Activated T-helper 17 cell treated with anti-CD3 and anti-CD28 coated beads, Interleukin-2, amount 50 U/mL, for 72 hours (primary cell): ENCODE measurements around the gene ASTN2. TPM values are rescaled to one million over a fixed set of nuclear protein-coding genes. Genes with fewer than 3 reads are reported as not detected.
A peak's percentile ranks its signal among the peaks of the same experiment; 100 is the strongest.

ENCODE experiments used
- ATAC-seq: fragments of 150-1000 bp; cut with Tn5 transposase; replicated peaks from 2 replicates; pipeline ENCODE4 v1.10.0; 2021; ENCODE audit warnings: mild to moderate bottlenecking, moderate library complexity
- H3K27ac Mint-ChIP-seq: one replicate; pipeline ENCODE4 v1.8.0; 2022; ENCODE audit warnings: mixed read lengths
- H3K27me3 Mint-ChIP-seq: one replicate; pipeline ENCODE4 v1.8.0; 2022; ENCODE audit warnings: mixed read lengths
- H3K36me3 Mint-ChIP-seq: one replicate; pipeline ENCODE4 v1.8.0; 2022; ENCODE audit warnings: low read depth, mild to moderate bottlenecking, mixed read lengths
- H3K4me1 Mint-ChIP-seq: one replicate; pipeline ENCODE4 v1.8.0; 2022; ENCODE audit warnings: mixed read lengths
- H3K4me3 Mint-ChIP-seq: one replicate; pipeline ENCODE4 v1.8.0; 2022; ENCODE audit warnings: mild to moderate bottlenecking, mixed read lengths
- H3K9me3 Mint-ChIP-seq: one replicate; pipeline ENCODE4 v1.8.0; 2022; ENCODE audit warnings: mixed read lengths
- total RNA-seq, 2 donors: library from RNA; stranded (reverse); gene quantifications; one replicate each; pipeline ENCODE4 v1.2.3, GENCODE V29; 2022

The ASTN2 gene
- total RNA-seq, 2 donors from 2014 or later, result 3.3 to 5.4 TPM

GRCh38 chr9:116686693-116687073, 728.2 kb downstream of the ASTN2 start:
- no peaks in the 10 kb centered on the region for H3K36me3 Mint-ChIP-seq
- H3K4me1 Mint-ChIP-seq, result peaks cover 28% of the 10 kb centered on the region
- ATAC-seq, result peak; percentile 44
- H3K9me3 Mint-ChIP-seq, result no peaks in the 10 kb centered on the region
- H3K27me3 Mint-ChIP-seq, result no peaks in the 10 kb centered on the region
- H3K4me3 Mint-ChIP-seq, result peak overlapping the region; percentile 90
- H3K27ac Mint-ChIP-seq, result peak overlapping the region; percentile 92

GRCh38 chr9:116686135-116686534, 728.7 kb downstream of the ASTN2 start:
- peak overlapping the region; percentile 92 for H3K27ac Mint-ChIP-seq
- H3K36me3 Mint-ChIP-seq, result no peaks in the 10 kb centered on the region
- no peaks in the 10 kb centered on the region for H3K27me3 Mint-ChIP-seq
- ATAC-seq, result no peak
- peaks cover 23% of the 10 kb centered on the region for H3K4me1 Mint-ChIP-seq
- no peaks in the 10 kb centered on the region for H3K9me3 Mint-ChIP-seq
- peak overlapping the region; percentile 90 for H3K4me3 Mint-ChIP-seq

DNA sequence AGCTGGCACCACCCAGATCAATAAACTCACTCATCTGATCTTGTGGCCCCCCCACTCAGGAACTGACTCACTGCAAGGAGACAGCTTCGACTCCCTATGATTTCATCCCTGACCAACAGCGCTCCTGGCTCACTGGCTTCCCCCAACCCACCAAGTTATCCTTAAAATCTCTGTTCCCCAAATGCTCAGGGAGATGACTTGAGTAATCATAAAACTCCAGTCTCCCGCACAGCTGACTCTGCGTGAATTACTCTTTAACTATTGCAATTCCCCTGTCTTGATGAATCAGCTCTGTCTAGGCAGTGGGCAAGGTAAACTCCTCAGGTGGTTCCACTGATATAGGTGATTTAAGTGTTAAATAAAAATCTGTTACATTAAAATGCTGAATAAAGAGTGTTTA, 729.7 kb downstream of the ASTN2 start:
- H3K4me3 Mint-ChIP-seq, result no peak overlapping the region
- H3K4me1 Mint-ChIP-seq, result peaks cover 21% of the 10 kb centered on the region
- H3K36me3 Mint-ChIP-seq, result no peaks in the 10 kb centered on the region
- no peaks in the 10 kb centered on the region for H3K27me3 Mint-ChIP-seq
- no peak for ATAC-seq
- H3K9me3 Mint-ChIP-seq, result no peaks in the 10 kb centered on the region
- no peak overlapping the region for H3K27ac Mint-ChIP-seq

- no peaks in the 10 kb centered on the region for H3K9me3 Mint-ChIP-seq
- no peaks in the 10 kb centered on the region for H3K36me3 Mint-ChIP-seq
- no peak overlapping the region for H3K4me3 Mint-ChIP-seq
- no peak for ATAC-seq
- no peaks in the 10 kb centered on the region for H3K27me3 Mint-ChIP-seq
- H3K4me1 Mint-ChIP-seq, result peaks cover 12% of the 10 kb centered on the region
- H3K27ac Mint-ChIP-seq, result no peak overlapping the region
Measured at GRCh38 chr9:116683535-116683934, 731.3 kb downstream of the ASTN2 start.

- Mint-ChIP-seq H3K4me3 (no peak overlapping the region), H3K9me3 (no peaks in the 10 kb centered on the region), H3K27me3 (no peaks in the 10 kb centered on the region), H3K4me1 (no peaks in the 10 kb centered on the region), H3K36me3 (no peaks in the 10 kb centered on the region), H3K27ac (no peak overlapping the region)
- ATAC-seq, result no peak
Measured at GRCh38 chr9:116674210-116674980, 740.5 kb downstream of the ASTN2 start.

DNA sequence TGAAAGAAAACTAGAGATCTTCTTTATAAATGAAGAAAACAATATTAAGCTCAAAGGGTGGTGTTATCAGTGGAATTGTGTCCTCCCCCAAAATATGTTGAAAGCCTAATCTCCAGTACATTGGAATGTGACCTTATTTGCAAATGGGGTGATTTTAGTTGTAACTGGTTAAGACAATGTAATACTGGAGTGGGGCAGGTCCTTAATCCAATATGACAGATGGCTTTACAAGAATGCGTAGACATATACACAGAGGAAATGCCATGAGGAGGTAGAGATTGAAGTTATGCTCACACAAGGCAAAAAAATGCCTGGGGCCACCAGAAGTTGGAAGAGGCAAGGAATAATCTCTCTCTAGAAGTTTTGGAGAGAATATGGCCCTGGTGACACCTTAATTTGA, 741.5 kb downstream of the ASTN2 start:
- ATAC-seq, result no peak
- no peaks in the 10 kb centered on the region for H3K4me1 Mint-ChIP-seq
- no peaks in the 10 kb centered on the region for H3K36me3 Mint-ChIP-seq
- no peaks in the 10 kb centered on the region for H3K27me3 Mint-ChIP-seq
- no peaks in the 10 kb centered on the region for H3K9me3 Mint-ChIP-seq
- no peak overlapping the region for H3K4me3 Mint-ChIP-seq
- no peak overlapping the region for H3K27ac Mint-ChIP-seq

DNA sequence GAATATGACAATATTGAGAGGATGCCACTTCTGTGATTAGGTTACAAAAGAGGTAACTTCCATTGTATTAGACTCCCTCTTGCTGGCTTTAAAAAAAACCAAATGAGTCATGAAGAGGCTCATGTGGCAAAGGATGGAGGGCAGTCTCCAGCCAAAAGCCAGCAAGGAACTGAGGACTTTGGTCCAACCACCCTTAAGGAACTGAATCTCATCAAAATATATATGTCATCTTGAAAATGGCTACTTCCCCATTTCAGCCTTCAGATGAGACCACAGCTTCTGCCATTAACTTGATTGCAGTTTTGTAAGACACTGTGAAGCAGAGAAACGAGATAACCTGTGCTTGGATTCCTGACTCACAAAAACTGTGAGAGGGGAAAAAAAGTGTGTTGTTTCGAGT, 743.3 kb downstream of the ASTN2 start:
- Mint-ChIP-seq H3K36me3 (no peaks in the 10 kb centered on the region), H3K27ac (no peak overlapping the region)

DNA sequence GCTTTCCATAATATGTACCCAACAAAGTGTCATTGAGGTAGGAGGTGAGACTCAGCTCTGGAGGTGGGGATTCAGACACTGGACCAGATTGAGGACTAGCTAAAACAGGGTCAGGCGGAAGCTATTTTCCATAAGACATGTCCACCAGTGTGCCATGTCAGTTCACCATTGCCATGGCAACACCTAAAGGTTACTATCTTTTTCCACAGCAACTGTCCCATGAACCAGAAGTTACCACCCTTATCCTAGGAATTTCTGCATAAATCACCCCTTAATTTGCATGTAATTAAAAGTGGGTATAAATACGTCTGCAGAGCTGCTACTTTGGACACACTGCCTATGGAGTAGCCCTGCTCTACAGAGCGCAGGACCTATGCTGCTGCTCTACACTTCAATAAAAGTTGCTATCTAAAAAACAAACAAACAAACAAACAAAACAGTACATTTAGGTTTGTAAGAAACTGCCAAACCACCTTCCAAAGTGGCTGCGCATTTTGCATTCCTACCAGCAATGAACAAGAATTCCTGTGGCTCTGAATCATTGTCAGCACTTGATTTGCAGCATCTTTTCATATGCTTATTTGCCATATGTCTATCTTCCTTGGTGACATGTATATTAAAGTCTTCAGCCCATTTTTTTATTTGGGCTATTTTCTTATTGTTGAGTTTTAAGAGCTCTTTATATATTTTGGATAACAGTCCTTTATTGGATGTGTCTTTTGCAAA, 745.7 kb downstream of the ASTN2 start:
- Mint-ChIP-seq H3K27ac (no peak overlapping the region), H3K4me3 (no peak overlapping the region), H3K27me3 (no peaks in the 10 kb centered on the region), H3K9me3 (no peaks in the 10 kb centered on the region), H3K36me3 (no peaks in the 10 kb centered on the region), H3K4me1 (no peaks in the 10 kb centered on the region)
- no peak for ATAC-seq

More for the DNA sequence above, 743.3 kb downstream of the ASTN2 start:
- Mint-ChIP-seq H3K4me1 (no peaks in the 10 kb centered on the region), H3K9me3 (no peaks in the 10 kb centered on the region), H3K27me3 (no peaks in the 10 kb centered on the region), H3K4me3 (no peak overlapping the region)
- no peak for ATAC-seq

GRCh38 chr9:116663581-116663980, 751.3 kb downstream of the ASTN2 start:
- no peaks in the 10 kb centered on the region for H3K36me3 Mint-ChIP-seq
- H3K27ac Mint-ChIP-seq, result no peak overlapping the region
- H3K27me3 Mint-ChIP-seq, result no peaks in the 10 kb centered on the region
- no peaks in the 10 kb centered on the region for H3K4me1 Mint-ChIP-seq
- no peak for ATAC-seq
- no peaks in the 10 kb centered on the region for H3K9me3 Mint-ChIP-seq
- H3K4me3 Mint-ChIP-seq, result no peak overlapping the region

DNA sequence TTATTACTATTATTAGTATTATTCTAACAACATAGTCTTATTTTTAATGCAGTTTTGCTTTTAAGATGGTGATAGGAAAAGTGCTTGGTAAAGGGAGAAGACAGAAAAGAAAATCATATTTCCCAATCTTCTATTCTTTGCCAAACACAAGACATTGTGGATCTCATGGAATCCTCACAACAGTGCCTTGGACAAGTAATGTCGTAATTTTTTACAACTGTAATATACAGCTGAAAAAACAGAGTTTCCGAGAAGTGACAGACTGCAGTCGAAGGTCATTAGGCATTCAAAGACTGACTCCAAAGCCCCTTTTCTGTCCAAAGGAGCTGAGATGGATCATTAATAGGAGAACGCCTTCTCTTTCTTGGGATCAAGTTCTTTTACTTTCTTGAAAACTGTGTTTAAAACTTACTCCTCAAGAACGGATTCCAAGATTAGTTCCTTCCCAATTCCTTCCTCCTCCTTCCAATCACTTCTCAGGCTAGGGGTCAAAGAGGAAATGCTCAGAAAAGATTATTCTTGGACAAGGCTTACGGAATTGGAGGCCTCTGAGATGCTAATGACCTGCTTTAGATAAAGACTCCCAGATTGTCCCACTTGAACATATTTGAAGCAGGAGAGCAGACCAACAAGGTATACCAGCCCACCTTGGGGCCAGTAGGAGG, 752.1 kb downstream of the ASTN2 start:
- H3K4me1 Mint-ChIP-seq, result no peaks in the 10 kb centered on the region
- H3K9me3 Mint-ChIP-seq, result no peaks in the 10 kb centered on the region
- no peak overlapping the region for H3K27ac Mint-ChIP-seq
- H3K36me3 Mint-ChIP-seq, result no peaks in the 10 kb centered on the region
- no peak overlapping the region for H3K4me3 Mint-ChIP-seq
- ATAC-seq, result no peak
- no peaks in the 10 kb centered on the region for H3K27me3 Mint-ChIP-seq

DNA sequence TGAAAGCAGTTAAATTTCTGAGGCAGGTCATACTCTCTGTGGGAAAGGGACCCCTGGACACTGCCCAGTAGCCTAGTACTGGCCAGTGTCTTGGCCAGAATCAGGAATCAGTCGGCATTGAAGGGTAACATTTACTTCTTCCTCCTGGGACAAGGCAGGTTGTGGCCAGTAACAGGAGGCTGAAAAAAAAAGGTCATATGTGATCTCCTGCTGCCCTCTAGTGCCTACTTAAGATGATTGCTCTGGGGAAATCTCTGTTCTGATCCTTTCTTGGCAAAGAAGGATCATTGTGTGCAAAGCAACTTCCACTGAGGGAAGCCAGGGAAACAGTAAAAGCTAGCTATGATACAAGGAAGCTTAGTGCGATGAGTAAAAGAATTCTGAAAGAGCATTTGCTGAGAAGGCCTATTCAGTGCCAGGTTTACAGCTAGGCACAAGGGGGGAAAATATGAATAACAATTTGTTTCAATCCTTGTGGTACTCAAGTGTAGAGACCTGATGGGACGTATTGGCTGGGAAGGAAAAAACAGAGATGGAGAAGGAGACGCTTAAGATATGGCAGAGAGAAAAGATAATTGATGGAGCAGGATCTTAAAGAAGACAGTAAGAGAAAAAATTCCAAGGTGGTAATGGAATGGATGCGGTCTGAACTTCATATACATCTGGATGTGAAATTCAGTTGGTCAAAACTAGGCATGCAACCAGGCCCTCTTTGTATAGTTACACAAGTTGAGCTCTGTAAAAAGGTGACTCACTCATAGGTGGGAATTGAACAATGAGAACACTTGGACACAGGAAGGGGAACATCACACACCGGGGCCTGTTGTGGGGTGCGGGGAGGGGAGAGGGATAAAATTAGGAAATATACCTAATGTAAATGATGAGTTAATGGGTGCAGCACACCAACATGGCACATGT, 753.6 kb downstream of the ASTN2 start:
- Mint-ChIP-seq H3K9me3 (no peaks in the 10 kb centered on the region), H3K36me3 (no peaks in the 10 kb centered on the region), H3K27ac (no peak overlapping the region), H3K4me3 (no peak overlapping the region), H3K4me1 (no peaks in the 10 kb centered on the region), H3K27me3 (no peaks in the 10 kb centered on the region)
- ATAC-seq, result peak; percentile 39

DNA sequence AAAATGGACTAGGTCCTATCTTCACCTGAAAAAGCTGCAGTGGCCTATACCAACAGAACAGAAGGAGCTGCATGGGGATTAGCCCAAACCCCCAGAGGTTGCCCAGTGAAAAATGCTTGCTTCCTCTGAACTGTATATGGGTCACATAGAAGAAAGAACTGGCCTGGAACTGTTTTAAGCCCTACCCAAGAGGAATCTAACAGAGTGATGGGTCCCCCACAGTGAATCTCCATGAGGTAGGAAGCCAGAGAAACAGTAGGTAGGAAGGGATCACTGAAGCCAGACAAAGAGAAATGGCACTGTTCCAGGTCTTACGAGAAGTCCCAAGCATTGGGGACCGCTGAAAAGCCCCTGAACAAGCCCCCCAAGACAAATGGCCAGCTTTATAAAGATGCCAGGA, 756.6 kb downstream of the ASTN2 start:
- ATAC-seq, result no peak
- Mint-ChIP-seq H3K4me3 (no peak overlapping the region), H3K27ac (no peak overlapping the region), H3K4me1 (no peaks in the 10 kb centered on the region), H3K9me3 (no peaks in the 10 kb centered on the region), H3K36me3 (no peaks in the 10 kb centered on the region), H3K27me3 (no peaks in the 10 kb centered on the region)

- Mint-ChIP-seq H3K36me3 (no peaks in the 10 kb centered on the region), H3K27me3 (no peaks in the 10 kb centered on the region), H3K4me3 (no peak overlapping the region), H3K9me3 (no peaks in the 10 kb centered on the region), H3K4me1 (no peaks in the 10 kb centered on the region), H3K27ac (no peak overlapping the region)
- ATAC-seq, result no peak
Measured at GRCh38 chr9:116656977-116657376, 757.9 kb downstream of the ASTN2 start.

DNA sequence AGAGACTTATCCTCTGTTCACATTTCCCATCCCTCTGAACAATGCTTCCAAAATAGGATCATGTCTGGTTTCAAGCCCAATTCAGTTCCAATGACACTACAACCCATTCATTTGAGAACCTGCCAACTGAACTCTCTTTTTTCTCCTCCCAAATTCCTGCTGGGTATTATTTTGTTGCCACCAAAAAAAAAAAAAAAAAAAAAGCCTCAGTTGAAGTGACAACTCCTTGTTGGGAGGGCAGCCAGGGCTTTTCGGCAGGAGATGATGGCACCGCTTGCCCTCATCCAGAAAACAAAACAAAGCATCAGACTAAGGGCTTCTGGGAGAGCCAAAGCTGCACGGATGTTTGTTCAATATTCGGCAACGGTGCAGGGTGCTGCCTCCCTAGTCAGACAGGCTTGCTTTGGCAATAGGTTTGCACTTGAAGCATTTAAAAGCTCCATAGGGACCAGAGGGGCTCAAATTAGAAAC, 758.3 kb downstream of the ASTN2 start:
- H3K36me3 Mint-ChIP-seq, result no peaks in the 10 kb centered on the region
- H3K4me1 Mint-ChIP-seq, result no peaks in the 10 kb centered on the region
- H3K27ac Mint-ChIP-seq, result no peak overlapping the region
- no peaks in the 10 kb centered on the region for H3K27me3 Mint-ChIP-seq
- H3K4me3 Mint-ChIP-seq, result no peak overlapping the region
- no peak for ATAC-seq
- H3K9me3 Mint-ChIP-seq, result no peaks in the 10 kb centered on the region
